GM21723 (cell line): ENCODE measurements around the gene NTSR1.
A peak's percentile ranks its signal among the peaks of the same experiment; 100 is the strongest.

Experiments used
- ATAC-seq: cut with Tn5 transposase; IDR thresholded peaks from one replicate; pipeline ENCODE4 v1.9.1; 2021; ENCODE audit warnings: mild to moderate bottlenecking, moderate library complexity; ENCODE audit not compliant: unreplicated experiment

Gene NTSR1

GRCh38 chr20:62737271-62737811, 28.7 kb downstream of the NTSR1 start:
- ATAC-seq = no peak

GRCh38 chr20:62738025-62738881, 29.6 kb downstream of the NTSR1 start:
- ATAC-seq = no peak

- ATAC-seq = no peak
Measured at GRCh38 chr20:62739067-62739466, 30.4 kb downstream of the NTSR1 start.

GRCh38 chr20:62739581-62740285, 31.1 kb downstream of the NTSR1 start:
- ATAC-seq = peak; percentile 44

- ATAC-seq = peak; percentile 82
Measured at GRCh38 chr20:62740286-62741141, 31.9 kb downstream of the NTSR1 start.

- no peak for ATAC-seq
Measured at GRCh38 chr20:62741191-62741691, 32.6 kb downstream of the NTSR1 start.

- ATAC-seq = no peak
Measured at GRCh38 chr20:62741701-62742491, 33.3 kb downstream of the NTSR1 start.

- ATAC-seq = no peak
Measured at GRCh38 chr20:62742550-62742949, 33.9 kb downstream of the NTSR1 start.

- ATAC-seq = no peak
Measured at GRCh38 chr20:62742979-62743776, 34.5 kb downstream of the NTSR1 start.

- no peak for ATAC-seq
Measured at GRCh38 chr20:62743777-62744317, 35.2 kb downstream of the NTSR1 start.

- ATAC-seq = no peak
Measured at GRCh38 chr20:62744741-62745191, 36.1 kb downstream of the NTSR1 start.

GRCh38 chr20:62745279-62745951, 36.8 kb downstream of the NTSR1 start:
- no peak for ATAC-seq

GRCh38 chr20:62745952-62746288, 37.3 kb downstream of the NTSR1 start:
- no peak for ATAC-seq

GRCh38 chr20:62748311-62748710, 39.7 kb downstream of the NTSR1 start:
- no peak for ATAC-seq

- ATAC-seq = no peak
Measured at GRCh38 chr20:62749851-62750445, 41.3 kb downstream of the NTSR1 start.

GRCh38 chr20:62751551-62752150, 43.0 kb downstream of the NTSR1 start:
- ATAC-seq = no peak

GRCh38 chr20:62752181-62752670, 43.6 kb downstream of the NTSR1 start:
- no peak for ATAC-seq
